H1 (cell line): ENCODE results near the gene GDI2. TPM values are rescaled to one million over a fixed set of nuclear protein-coding genes. Genes with fewer than 3 reads are reported as not detected.

Experiments used
- CTBP2 ChIP-seq: IDR thresholded peaks from 2 replicates; pipeline ENCODE4 v1.7.0; 2011; ENCODE audit warnings: borderline replicate concordance, mild to moderate bottlenecking, moderate library complexity, mixed read lengths, low read length; ENCODE audit not compliant: insufficient read depth, insufficient read length
- EZH2 ChIP-seq: fragments of 200-600 bp; sonication (generic); IDR thresholded peaks from 2 replicates; pipeline ENCODE4 v1.7.1; 2012; ENCODE audit warnings: low read depth, mild to moderate bottlenecking, moderate library complexity, low read length, inconsistent platforms; ENCODE audit not compliant: severe bottlenecking
- FOSL1 ChIP-seq: IDR thresholded peaks from 2 replicates; pipeline ENCODE4 v1.6.1; 2011; ENCODE audit warnings: mild to moderate bottlenecking, low read depth, low read length, moderate library complexity; ENCODE audit not compliant: insufficient read depth
- JUND ChIP-seq: IDR thresholded peaks from 2 replicates; pipeline ENCODE4 v1.6.1; 2011; ENCODE audit warnings: mild to moderate bottlenecking, improper control_type of control experiment, low read length
- MAFK ChIP-seq: IDR thresholded peaks from 2 replicates; pipeline ENCODE4 v1.6.1; 2012; ENCODE audit warnings: low read depth, mild to moderate bottlenecking, improper control_type of control experiment, low read length
- RXRA ChIP-seq: IDR thresholded peaks from 2 replicates; pipeline ENCODE4 v1.6.1; 2011; ENCODE audit warnings: low read depth, mild to moderate bottlenecking, low read length, moderate library complexity; ENCODE audit not compliant: insufficient read depth
- SIRT6 ChIP-seq: IDR thresholded peaks from one replicate; pipeline ENCODE4 v1.7.1; 2012; ENCODE audit warnings: low read length, inconsistent platforms
- SIX5 ChIP-seq: IDR thresholded peaks from 2 replicates; pipeline ENCODE4 v1.6.1; 2011; ENCODE audit warnings: mild to moderate bottlenecking, low read depth, low read length
- SRF ChIP-seq: IDR thresholded peaks from 2 replicates; pipeline ENCODE4 v1.6.1; 2011; ENCODE audit warnings: mild to moderate bottlenecking, low read depth, low read length, moderate library complexity
- polyA plus RNA-seq, 7 experiments: library from polyadenylated mRNA; depleted of rRNA in 3 of 7; stranded (reverse) in 5 of 7; unstranded in 2 of 7; fragments of >200 nt in 5 of 7; fragments of 200-250 nt in 2 of 7; gene quantifications; 1 replicate in 5 of 7; 2 replicates in 1 of 7; 4 replicates in 1 of 7; pipeline versions ENCODE4 v1.2.1 to v1.2.3, GENCODE V29; 2011 to 2013; ENCODE audit warnings: missing spikeins in 2 of 7, mixed read lengths in 2 of 7
- total RNA-seq: library from RNA; stranded (reverse); fragmentation: NEBNext Ultra II Directional; extraction: Animal tissue kit (Norgen Biotek cat#: 25700); gene quantifications from 2 replicates; pipeline ENCODE4 v1.2.1, GENCODE V29; 2021
- TF ChIP-seq, protein P1 (sequence below), 3 experiments: IDR thresholded peaks; 1 replicate in 2 of 3; 2 replicates in 1 of 3; pipeline versions ENCODE4 v1.5.1 to v1.6.1; 2011; ENCODE audit warnings: low read length in 3 of 3, mild to moderate bottlenecking in 3 of 3, inconsistent platforms in 2 of 3, low read depth in 1 of 3, moderate library complexity in 1 of 3; ENCODE audit not compliant: insufficient read depth in 1 of 3; ENCODE audit errors: control extremely low read depth in 1 of 3

The GDI2 gene
- total and polyA plus RNA-seq, 2 of the 8 experiments (the other 6 are each of a cell fraction or from before 2014, with no cell fraction given) = 168 to 385 TPM

DNA sequence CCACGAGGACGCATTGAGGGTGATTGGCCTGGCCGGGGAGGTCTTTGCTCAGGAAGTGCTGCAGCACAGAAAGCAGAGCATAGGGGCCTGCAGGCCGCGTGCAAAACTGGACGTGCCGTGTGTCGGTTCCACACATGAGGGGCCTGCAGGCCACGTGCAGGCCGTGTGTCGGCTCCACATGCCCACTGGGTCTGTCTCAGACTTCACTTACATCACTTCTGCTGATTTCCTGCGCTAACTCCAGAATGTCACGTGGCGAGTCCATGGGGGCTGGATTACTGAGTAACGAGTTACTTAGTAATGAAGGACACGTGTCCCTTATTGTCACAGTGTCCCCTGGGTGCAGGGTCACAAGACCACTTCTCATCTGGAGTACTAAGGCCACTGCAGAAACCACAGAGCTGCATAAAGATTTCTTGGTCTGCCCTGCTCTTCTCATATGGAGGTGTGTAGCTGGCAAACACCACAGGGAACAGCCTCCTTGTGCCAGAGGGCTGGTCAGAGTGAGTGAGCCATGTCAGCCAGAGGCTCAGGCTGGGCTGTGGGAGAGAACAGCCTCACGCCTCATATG lies 60.8 kb downstream of the GDI2 start (continued):
- TF ChIP-seq SRF (no peak), FOSL1 (no peak), JUND (no peak), EZH2 (no peak), SIRT6 (no peak), MAFK (no peak), SIX5 (no peak), RXRA (no peak), CTBP2 (no peak)
- TF ChIP-seq, protein P1, sequence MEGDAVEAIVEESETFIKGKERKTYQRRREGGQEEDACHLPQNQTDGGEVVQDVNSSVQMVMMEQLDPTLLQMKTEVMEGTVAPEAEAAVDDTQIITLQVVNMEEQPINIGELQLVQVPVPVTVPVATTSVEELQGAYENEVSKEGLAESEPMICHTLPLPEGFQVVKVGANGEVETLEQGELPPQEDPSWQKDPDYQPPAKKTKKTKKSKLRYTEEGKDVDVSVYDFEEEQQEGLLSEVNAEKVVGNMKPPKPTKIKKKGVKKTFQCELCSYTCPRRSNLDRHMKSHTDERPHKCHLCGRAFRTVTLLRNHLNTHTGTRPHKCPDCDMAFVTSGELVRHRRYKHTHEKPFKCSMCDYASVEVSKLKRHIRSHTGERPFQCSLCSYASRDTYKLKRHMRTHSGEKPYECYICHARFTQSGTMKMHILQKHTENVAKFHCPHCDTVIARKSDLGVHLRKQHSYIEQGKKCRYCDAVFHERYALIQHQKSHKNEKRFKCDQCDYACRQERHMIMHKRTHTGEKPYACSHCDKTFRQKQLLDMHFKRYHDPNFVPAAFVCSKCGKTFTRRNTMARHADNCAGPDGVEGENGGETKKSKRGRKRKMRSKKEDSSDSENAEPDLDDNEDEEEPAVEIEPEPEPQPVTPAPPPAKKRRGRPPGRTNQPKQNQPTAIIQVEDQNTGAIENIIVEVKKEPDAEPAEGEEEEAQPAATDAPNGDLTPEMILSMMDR (IDR thresholded peaks at IDR 0.05; ENCODE audit: control extremely low read depth in 1 of 3, insufficient read depth in 1 of 3, low read depth in 1 of 3, low read length in 3 of 3) = no peak
- TF ChIP-seq, all 59 proteins: peak for 0
